K562 (cell line): ENCODE measurements around the gene LTB4R2. TPM values are rescaled to one million over a fixed set of nuclear protein-coding genes. Genes with fewer than 3 reads are reported as not detected.

Experiments used
- ATAC-seq: fragments of 200-7000 bp; cut with Tn5 transposase; 3 replicates; pipeline ENCODE4 v1.9.1; 2020; ENCODE audit warnings: moderate library complexity
- BruUV-seq: library from RNA; stranded (reverse); fragments of 400-500 nt; replicated peaks from 2 replicates; lab custom pipeline; 2021; lab: Mats Ljungman, UMichigan
- CTCF ChIA-PET: fragments of 300-600 bp; formaldehyde crosslinking; extraction: SDS; loops from one replicate; lab custom pipeline; 2021; ENCODE audit warnings: low intra/inter-chr PET ratio; lab: Yijun Ruan, JAX
- POLR2A ChIA-PET: fragments of 300-600, 350-650 bp; sonication (Branson Sonifier 250); formaldehyde crosslinking; extraction: SDS; loops from one replicate; lab custom pipeline; 2021; ENCODE audit warnings: antibody characterized with exemption, inconsistent platforms; lab: Yijun Ruan, JAX
- DNase-seq, 4 experiments: peaks; one replicate each; pipeline versions ENCODE4 v3.0.0 to v3.0.0-alpha.2; 2011 to 2018; ENCODE audit warnings: low spot score in 3 of 4, mixed read lengths in 3 of 4; ENCODE audit errors: extremely low read depth in 1 of 4
- FAIRE-seq: peaks from 2 replicates; lab custom pipeline; 2011; peaks lifted over from hg19 to GRCh38; lab: Jason Lieb, UNC
- H2AFZ ChIP-seq: 2 replicates; pipeline ENCODE4 v1.6.0; 2011; ENCODE audit warnings: low read depth, low read length, control low read depth, inconsistent platforms
- H3K27ac ChIP-seq: fragments of 200-600 bp; 3 replicates; pipeline ENCODE4 v1.8.0; 2011; ENCODE audit warnings: low read depth, mild to moderate bottlenecking, control low read depth, inconsistent platforms, low read length, moderate library complexity, mixed read lengths; ENCODE audit errors: extremely low read depth
- H3K27me3 ChIP-seq, 2 experiments: fragments of 300-600 bp in 1 of 2; 2 replicates in 1 of 2; 3 replicates in 1 of 2; pipeline versions ENCODE4 v1.6.0 to v1.8.0; 2011; ENCODE audit warnings: inconsistent platforms in 2 of 2, low read length in 2 of 2, mild to moderate bottlenecking in 1 of 2, mixed read lengths in 1 of 2, moderate library complexity in 1 of 2; ENCODE audit not compliant: control insufficient read depth in 2 of 2, insufficient read depth in 2 of 2
- H3K36me3 ChIP-seq: fragments of 300-600 bp; 3 replicates; pipeline ENCODE4 v1.8.0; 2011; ENCODE audit warnings: mild to moderate bottlenecking, low read length, inconsistent platforms; ENCODE audit not compliant: control insufficient read depth, insufficient read depth
- H3K4me1 ChIP-seq, 2 experiments: fragments of 200-600 bp in 1 of 2; replicated peaks in 1 of 2; 2 replicates in 1 of 2; 3 replicates in 1 of 2; pipeline versions ENCODE4 v1.5.1 to v1.8.0; 2011; ENCODE audit warnings: inconsistent platforms in 2 of 2, low read length in 2 of 2, mild to moderate bottlenecking in 1 of 2, mixed read lengths in 1 of 2, moderate library complexity in 1 of 2; ENCODE audit not compliant: control insufficient read depth in 2 of 2, insufficient read depth in 2 of 2
- H3K4me2 ChIP-seq: 2 replicates; pipeline ENCODE4 v1.6.1; 2011; ENCODE audit warnings: low read length, control low read depth, inconsistent platforms, mixed read lengths; ENCODE audit not compliant: insufficient read depth
- H3K4me3 ChIP-seq: fragments of 200-600 bp; sonication (generic), shearing (Covaris generic); 2 replicates; pipeline ENCODE4 v1.5.1; 2016; ENCODE audit warnings: control low read depth, inconsistent platforms
- H3K79me2 ChIP-seq: fragments of 200-600 bp; 3 replicates; pipeline ENCODE4 v1.8.0; 2011; ENCODE audit warnings: low read length, inconsistent platforms; ENCODE audit not compliant: control insufficient read depth, insufficient read depth
- H3K9ac ChIP-seq, 2 experiments: 2 replicates each; pipeline versions ENCODE4 v1.6.0 to v1.6.1; 2011; ENCODE audit warnings: low read depth in 2 of 2, low read length in 2 of 2, control low read depth in 1 of 2, inconsistent platforms in 1 of 2, mild to moderate bottlenecking in 1 of 2, mixed read lengths in 1 of 2; ENCODE audit not compliant: insufficient read depth in 1 of 2
- H3K9me1 ChIP-seq: one replicate; pipeline ENCODE4 v1.6.0; 2011; ENCODE audit warnings: inconsistent platforms, mild to moderate bottlenecking, low read length, moderate library complexity; ENCODE audit not compliant: control insufficient read depth, insufficient read depth
- H3K9me3 ChIP-seq: replicated peaks from 2 replicates; pipeline ENCODE4 v1.5.1; 2011; ENCODE audit warnings: low read depth, low read length, inconsistent platforms; ENCODE audit not compliant: control insufficient read depth, insufficient read depth
- H4K20me1 ChIP-seq: replicated peaks from 2 replicates; pipeline ENCODE4 v1.6.1; 2011; ENCODE audit warnings: low read length, inconsistent platforms, mixed read lengths; ENCODE audit not compliant: control insufficient read depth, insufficient read depth
- ARID4B ChIP-seq: sonication (generic); formaldehyde crosslinking; IDR thresholded peaks from 2 replicates; pipeline ENCODE4 v1.8.0; 2022; ENCODE audit warnings: mild to moderate bottlenecking, missing genetic modification reagents
- HDGF ChIP-seq: fragments of 450-650 bp; IDR thresholded peaks from 2 replicates; pipeline ENCODE4 v1.6.1; 2016
- MTA1 ChIP-seq: fragments of 450-650 bp; IDR thresholded peaks from 2 replicates; pipeline ENCODE4 v1.6.1; 2017; ENCODE audit warnings: borderline replicate concordance
- NEUROD1 ChIP-seq: fragments of 150-350 bp; IDR thresholded peaks from 2 replicates; pipeline ENCODE4 v1.6.1; 2014; ENCODE audit warnings: borderline replicate concordance, low read length, low read depth; ENCODE audit not compliant: partially characterized antibody
- PHF8 ChIP-seq: fragments of 200-600 bp; sonication (generic); IDR thresholded peaks from 2 replicates; pipeline ENCODE4 v1.6.1; 2012; ENCODE audit warnings: mixed run types, mild to moderate bottlenecking, inconsistent platforms, low read length, moderate library complexity, borderline replicate concordance
- REST ChIP-seq, 2 experiments: fragments of 450-650 bp; formaldehyde crosslinking in 1 of 2; IDR thresholded peaks; 2 replicates each; pipeline versions ENCODE4 v1.4.0 to v1.6.1; 2014 to 2020; ENCODE audit warnings: mild to moderate bottlenecking in 2 of 2, borderline replicate concordance in 1 of 2, low read depth in 1 of 2
- SNAPC5 ChIP-seq: fragments of 250-450 bp; sonication (Bioruptor Pico); IDR thresholded peaks from 2 replicates; pipeline ENCODE4 v1.8.0; 2021; ENCODE audit warnings: moderate library complexity, mild to moderate bottlenecking, inconsistent platforms
- SUPT5H ChIP-seq: fragments of 450-650 bp; IDR thresholded peaks from 2 replicates; pipeline ENCODE4 v1.6.1; 2016
- WGBS: fragments of 100-300 bp; shearing (Covaris generic); methylation state at CpG from one replicate; pipeline ENCODE4 v1.1.6; 2016; ENCODE audit warnings: low coverage, mixed read lengths; ENCODE audit not compliant: insufficient coverage; ENCODE audit errors: missing lambda C conversion rate; 5-methylcytosine and 5-hydroxymethylcytosine counted together
- in situ Hi-C: fragments of 300-500 bp; cut with MboI; formaldehyde crosslinking; loops from 4 replicates; pipeline ENCODE4 v1.15.0; 2018; ENCODE audit warnings: inconsistent platforms, mixed read lengths
- intact Hi-C: fragments of 100-400 bp; cut with micrococcal nuclease; formaldehyde crosslinking; loops from 2 replicates; pipeline ENCODE4 v1.14.2; 2022
- polyA plus RNA-seq, 8 experiments: library from polyadenylated mRNA; depleted of rRNA in 4 of 8; stranded (reverse) in 5 of 8; unstranded in 3 of 8; fragments of >200 nt; fragmentation: Nextera tagmentation in 2 of 8; fragmentation: Illumina TruSeq in 1 of 8; extraction: Ambion mirVana in 2 of 8; extraction: Trizol in 1 of 8; gene quantifications; 2 replicates each; pipeline versions ENCODE4 v1.2.1 to v1.2.3, GENCODE V29; 2011 to 2014; ENCODE audit warnings: inconsistent platforms in 1 of 8, missing spikeins in 1 of 8
- total RNA-seq, 7 experiments: library from RNA; depleted of rRNA in 6 of 7; stranded (reverse); fragments of >200 nt in 6 of 7; fragmentation: Illumina TruSeq in 2 of 7; extraction: Trizol in 2 of 7; gene quantifications; 2 replicates each; pipeline versions ENCODE4 v1.2.1 to v1.2.3, GENCODE V29; 2011 to 2021; ENCODE audit warnings: low replicate concordance in 1 of 7

LTB4R2 gene
- total and polyA plus RNA-seq, 9 of the 15 experiments (the other 6 are each of a cell fraction or from before 2014, with no cell fraction given), result 0.03 to 11.6 (median 2.8) TPM; not detected in 1

- TF ChIP-seq MTA1 (no peak), ARID4B (no peak), NEUROD1 (no peak), SNAPC5 (CRISPR knock-in tag) (no peak), SUPT5H (no peak)
These were observed 48.5 kb upstream of the LTB4R2 start (continued) for GRCh38 chr14:24261256-24261968.

- ChIA-PET CTCF (no interaction called here), POLR2A (interaction anchor here (1.0 to 1.6 kb wide), 3 partner anchors 8 to 175 kb away, joined by 3 to 4 read pairs (median 4); no protein-coding TSS in a partner anchor)
- Histone ChIP-seq H3K27me3 (no peaks in the 10 kb centered on the region), H3K4me1 (peaks cover 6 to 51% of the 10 kb centered on the region in 2 experiments; a peak in 4 of 5 replicates), H3K27ac (no peak overlapping the region), H3K79me2 (no peaks in the 10 kb centered on the region), H3K36me3 (no peaks in the 10 kb centered on the region), H3K4me3 (no peak overlapping the region), H2AFZ (no peak overlapping the region), H4K20me1 (no peaks in the 10 kb centered on the region), H3K9ac (peak overlapping the region in 1 of 2 experiments; percentile 9; a peak in 1 of 4 replicates), H3K4me2 (no peak overlapping the region), H3K9me1 (no peaks in the 10 kb centered on the region), H3K9me3 (no peaks in the 10 kb centered on the region)
- BruUV-seq, result no TSS peak
- no peak for DNase-seq
- in situ Hi-C loops (no loop called here), intact Hi-C loops (no loop called here)
- WGBS, result 72% methylated on average over 11 of the region's 19 CpGs
- ATAC-seq, result no peak
- FAIRE-seq, result no peak
- TF ChIP-seq REST (IDR thresholded peaks at IDR 0.05; ENCODE audit: borderline replicate concordance), result no peak
- no peak for TF ChIP-seq REST (CRISPR knock-in tag; IDR thresholded peaks at IDR 0.05; ENCODE audit: low read depth)
- TF ChIP-seq PHF8, result no peak
- TF ChIP-seq HDGF, result no peak
These were observed 48.0 kb upstream of the LTB4R2 start for GRCh38 chr14:24261969-24262327.
